HG02981 (cell line): ENCODE measurements around the gene RREB1.

ENCODE experiments used
- ATAC-seq: cut with Tn5 transposase; IDR thresholded peaks from one replicate; pipeline ENCODE4 v1.9.1; 2021; ENCODE audit warnings: mild to moderate bottlenecking, moderate library complexity; ENCODE audit not compliant: unreplicated experiment

RREB1 gene

DNA sequence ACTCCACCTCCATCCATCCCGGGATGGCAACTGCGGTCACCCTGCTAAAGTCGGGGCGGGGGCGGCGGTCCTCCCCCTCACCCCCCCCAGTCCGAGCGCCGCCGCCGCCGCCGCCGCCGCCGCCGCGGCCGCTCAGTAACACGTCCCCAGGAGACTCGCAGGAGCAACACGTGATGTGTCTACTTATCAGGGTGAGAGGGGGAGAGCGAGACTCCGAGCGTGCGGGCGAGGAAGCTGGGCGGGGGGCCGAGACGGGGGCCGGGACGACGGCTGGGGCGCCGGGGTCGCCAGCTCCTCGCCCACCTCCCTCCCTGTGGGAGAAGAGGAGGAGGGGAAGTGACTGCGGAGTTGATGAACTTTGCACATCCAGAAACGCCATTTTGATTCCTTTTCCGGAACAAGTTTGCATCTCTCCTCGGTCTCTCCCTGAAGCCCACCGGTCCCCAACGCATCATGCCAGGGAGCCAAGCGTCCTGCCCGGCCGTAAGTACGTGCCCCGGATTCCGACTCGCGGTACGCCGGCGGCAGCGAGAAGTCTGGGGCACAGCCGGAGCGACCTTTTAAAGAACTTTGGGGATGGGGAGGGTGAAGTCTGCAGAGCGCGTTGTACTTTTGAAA lies at the start of gene RREB1:
Gene RREB1 (plus strand): TSS at position 384 of the 618 bp plus-strand sequence. CDS start 73,951 bp downstream, outside the sequence.
- peak; percentile 50 for ATAC-seq

DNA sequence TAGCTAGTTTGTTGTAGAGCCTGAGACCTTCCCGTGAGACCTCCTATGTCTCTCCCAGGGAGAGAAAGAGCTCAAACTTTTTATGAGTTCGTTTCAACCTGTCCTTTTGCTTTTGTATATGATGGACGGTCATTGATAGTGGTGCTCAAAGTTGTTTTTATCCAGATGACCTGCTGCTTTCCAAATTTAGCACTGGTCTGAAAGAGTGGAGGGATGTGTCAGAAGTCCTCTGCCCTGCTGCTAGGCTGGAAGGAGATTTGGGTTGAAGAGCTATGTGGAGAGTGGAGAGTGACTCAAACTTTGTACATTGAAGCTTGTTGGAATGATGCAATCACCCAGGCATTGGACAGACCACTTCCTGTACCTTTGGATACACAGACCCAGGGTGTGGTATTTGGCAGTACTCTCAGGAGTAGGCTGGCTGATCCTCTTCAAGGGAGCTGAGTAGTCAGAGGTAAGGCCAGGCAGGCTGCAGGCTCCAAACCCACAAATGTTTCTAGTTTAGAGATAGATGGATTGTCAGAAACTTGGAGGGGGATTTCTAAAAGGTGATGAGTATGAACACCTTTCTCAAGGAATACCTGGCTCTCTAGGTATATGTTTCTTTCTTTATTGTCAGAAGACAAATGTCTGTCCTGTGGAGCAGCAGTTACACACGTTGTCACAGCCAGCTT lies 49.4 kb upstream of the RREB1 start:
- no peak for ATAC-seq

DNA sequence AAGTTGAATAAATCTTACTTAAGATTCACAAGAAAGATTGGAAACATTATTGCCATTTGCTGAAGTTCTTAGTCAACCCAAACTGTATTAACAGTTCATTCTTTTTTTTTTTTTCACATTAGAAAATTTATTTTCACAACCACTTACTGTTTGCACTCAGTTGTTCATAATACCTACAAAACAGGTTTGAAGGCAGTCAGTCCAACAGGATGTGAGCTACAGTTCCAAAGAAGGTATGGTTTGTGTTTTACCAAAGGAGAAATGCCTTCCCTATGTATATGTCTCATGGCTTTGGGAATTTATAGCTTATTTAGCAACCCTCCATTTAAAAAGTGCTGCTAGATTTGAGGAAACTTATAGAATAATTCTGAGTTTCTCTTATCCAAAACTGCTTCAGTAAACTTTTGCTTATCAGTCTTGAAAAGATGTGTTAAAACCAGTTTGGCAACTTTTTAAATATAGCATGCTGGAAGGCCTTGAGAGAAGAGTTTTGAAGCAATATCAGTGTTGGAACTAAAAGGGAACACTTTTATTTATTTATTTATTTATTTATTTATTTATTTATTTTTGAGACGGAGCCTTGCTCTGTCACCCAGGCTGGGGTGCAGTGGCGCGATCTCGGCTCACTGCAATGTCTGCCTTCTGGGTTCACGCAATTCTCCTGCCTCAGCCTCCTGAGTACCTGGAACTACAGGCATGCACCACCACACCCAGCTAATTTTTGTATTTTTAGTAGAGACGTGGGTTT lies 46.8 kb upstream of the RREB1 start:
- no peak for ATAC-seq

DNA sequence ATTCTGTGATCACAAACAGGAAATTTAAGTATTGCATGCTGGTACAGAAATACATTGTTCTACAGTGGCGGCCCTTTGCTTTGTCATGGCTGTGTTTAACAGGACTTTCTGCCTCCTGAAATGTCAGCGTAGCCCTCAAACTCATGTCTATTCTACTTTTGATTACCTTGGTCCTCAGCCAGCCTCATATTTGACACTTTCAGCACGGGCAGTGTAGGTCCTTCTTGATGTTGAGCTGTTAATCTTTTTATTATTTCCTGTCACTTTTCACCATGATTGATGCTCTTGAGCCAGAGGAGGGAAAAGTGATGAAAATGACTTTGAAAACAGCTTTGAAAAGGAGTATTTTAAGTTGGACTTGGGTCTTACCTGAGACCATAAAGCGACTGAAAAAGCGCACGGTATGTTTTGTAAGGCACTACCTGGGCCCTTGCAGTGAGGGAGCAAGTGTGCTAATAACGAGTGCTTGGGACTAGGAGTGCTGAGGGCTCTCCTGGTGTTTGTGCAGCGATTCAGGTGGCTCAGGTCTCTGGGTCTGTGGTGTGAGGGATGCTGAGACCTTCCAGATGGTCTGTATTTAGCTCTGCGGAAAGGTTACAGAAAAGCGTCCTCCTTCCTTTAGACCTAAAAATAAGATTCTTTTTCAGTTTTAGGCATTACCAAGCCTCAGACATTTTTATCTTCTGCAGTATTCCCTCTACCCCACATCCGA lies 45.2 kb upstream of the RREB1 start:
- no peak for ATAC-seq

DNA sequence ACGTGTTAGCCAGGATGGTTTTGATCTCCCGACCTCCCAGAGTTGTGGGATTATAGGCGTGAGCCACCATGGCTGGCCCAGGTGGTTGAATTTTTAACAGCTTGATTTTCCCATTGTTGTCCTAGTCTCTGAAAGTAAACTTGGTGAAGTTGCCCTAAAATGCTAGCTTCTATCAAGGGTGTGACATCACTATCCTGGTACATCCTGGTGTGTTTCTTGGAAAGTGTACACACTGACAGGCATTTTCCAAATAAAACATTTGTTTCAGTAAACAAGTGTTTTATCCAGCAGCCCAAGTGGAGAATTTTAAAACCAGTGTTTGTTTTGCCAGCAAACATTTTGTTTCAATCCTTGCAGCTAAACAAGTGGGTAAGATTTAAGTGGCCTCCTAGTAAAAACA lies 40.5 kb upstream of the RREB1 start:
- no peak for ATAC-seq

- no peak for ATAC-seq
These were observed 36.4 kb upstream of the RREB1 start for GRCh38 chr6:7071405-7071804.

DNA sequence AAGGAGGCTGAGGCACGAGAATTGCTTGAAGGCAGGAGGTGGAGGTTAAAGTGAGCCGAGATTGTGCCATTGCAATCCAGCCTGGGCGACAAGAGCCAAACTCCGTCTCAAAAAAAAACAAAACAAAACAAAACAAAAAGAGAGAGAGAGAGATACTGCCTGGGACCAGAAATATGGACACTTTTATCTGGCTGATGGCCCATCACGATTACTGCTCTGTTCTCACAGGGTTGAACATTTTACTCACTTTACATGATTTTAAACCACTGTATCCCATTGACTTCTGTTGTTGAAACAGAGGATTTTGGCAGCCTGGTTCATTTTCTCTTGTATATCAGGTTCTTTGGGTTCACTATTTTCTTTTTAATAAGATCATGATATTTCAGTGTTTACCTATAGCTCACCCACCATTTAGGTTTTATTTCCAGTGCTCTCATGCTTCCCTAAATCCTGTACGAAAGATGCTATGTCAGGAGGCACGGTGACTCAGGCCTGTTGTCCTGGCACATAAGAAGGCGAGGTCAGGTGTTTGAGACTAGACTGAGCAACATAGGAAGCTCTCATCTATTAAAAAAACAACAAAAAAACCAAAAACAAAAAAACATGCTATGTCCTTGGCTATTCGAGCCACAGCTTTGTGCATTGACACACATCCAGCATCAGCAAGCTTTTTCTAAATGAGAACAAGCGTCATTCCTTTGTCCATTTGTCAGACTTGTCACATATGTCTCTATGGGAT lies 34.5 kb upstream of the RREB1 start:
- no peak for ATAC-seq

GRCh38 chr6:7073821-7074525 lies 33.8 kb upstream of the RREB1 start:
- ATAC-seq = peak; percentile 98

- no peak for ATAC-seq
These were observed 32.9 kb upstream of the RREB1 start for GRCh38 chr6:7074870-7075269.

DNA sequence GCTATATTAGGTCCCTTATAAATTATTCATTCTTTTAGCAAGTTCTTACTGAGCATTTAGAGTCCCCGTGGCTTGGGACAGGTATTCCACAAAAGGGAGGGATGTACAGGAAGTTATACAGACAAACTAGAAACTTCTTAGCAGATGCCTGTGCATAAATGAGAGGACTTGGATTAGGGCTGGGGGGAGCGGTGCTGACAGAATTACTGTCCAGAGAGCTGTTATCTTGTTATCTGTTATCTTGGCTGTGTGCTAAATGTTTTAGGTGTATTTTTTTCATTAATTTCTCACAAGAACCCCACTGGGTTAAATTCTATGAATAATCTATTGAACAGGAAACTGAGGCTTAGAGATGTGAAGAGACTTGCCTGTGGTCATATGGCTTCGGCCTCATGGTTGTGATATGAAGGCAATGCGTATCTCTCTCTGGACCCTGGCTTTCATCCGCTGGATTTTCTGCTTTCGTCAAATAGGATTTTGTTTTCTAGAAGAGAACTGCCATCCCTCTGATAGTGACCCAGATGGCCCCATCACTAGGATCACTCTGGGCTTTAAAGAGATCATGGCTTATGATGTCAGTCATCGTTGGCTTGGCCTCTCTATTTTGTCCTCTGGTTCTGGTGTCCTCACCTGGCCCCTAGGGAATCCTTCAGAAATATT lies 32.3 kb upstream of the RREB1 start:
- ATAC-seq = no peak

DNA sequence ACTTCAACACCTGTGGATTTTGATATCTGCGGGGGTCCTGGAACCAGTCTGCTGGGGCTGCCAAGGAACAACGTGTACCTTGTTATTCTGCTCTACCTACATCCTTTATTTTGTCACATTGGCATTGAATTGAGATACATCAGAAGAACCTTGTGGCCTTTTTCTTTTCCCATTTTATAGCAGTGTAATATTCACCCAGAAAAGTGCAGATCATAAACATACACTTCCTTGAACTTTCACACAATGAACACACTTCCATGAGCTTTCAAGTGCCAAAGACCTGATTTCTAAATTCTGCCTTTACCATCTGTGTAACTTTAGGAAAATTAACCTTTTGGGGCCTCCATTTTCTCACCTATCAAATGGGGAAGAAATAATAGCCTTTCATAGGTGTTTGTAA lies 29.9 kb upstream of the RREB1 start:
- ATAC-seq = no peak

DNA sequence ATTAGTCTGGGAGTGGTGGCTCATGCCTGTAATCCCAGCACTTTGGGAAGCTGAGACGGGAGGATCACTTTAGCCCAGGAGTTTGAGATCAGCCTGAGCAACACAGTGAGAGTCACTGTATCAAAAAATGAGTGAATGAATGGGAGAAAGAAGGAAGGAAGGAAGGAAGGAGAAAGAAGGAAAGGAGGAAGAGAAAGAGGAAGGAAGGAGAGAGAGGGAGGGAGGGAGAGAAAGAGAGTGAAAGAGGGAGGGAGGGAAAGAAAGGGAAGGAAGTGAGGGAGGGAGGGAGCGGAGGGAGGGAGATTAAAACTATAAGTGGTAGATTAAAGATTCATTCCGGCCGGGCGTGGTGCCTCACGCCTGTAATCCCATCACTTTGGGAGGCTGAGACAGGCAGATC lies 28.9 kb upstream of the RREB1 start:
- ATAC-seq = no peak

GRCh38 chr6:7080311-7080710 lies 27.4 kb upstream of the RREB1 start:
- no peak for ATAC-seq

GRCh38 chr6:7085911-7086310 lies 21.9 kb upstream of the RREB1 start:
- ATAC-seq = peak; percentile 39

DNA sequence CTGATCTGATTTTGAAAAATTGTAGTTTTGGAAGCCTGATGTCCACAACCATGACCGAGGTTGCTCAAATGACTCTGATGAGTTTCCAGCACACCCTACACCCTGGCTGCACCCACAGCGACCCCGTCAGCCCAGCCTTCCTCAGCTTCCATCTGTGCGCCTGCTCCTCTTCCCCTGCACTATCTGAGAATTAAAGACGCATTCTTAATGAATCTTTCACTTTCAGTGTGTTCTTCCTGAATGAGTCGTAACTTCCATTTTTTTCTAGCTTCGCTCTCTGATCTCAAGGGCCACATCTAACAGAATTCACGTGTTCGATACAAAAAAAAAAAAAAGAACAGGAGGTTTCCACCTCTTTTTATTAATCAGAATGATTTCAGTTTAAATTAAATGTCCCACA lies 21.3 kb upstream of the RREB1 start:
- ATAC-seq = peak; percentile 53

DNA sequence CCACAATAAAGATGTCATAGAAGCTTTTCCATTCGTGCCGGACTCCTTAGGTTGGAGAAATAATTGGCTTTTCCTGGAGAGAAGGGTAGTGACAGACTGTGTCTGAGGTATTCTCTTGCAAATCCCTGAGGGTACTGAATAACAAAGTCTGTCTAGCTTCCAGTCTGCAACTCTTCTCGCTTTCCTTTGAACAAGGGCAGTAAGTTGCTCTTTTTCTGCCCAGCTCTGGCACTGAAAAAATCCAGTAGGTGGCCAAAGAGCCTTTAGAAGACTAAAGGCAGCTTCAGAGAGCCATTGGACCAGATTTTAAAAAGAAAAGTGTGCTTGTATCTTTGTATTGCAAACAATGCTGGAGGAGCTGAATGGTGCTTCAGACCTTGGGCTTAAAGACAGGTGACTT lies 20.7 kb upstream of the RREB1 start:
- ATAC-seq = no peak

- ATAC-seq = peak; percentile 46
These were observed 20.2 kb upstream of the RREB1 start for GRCh38 chr6:7087491-7087979.

- no peak for ATAC-seq
These were observed 19.6 kb upstream of the RREB1 start for GRCh38 chr6:7088076-7088742.

GRCh38 chr6:7098993-7099392 lies 8.8 kb upstream of the RREB1 start:
- no peak for ATAC-seq
